Measurements from ENCODE around the gene ACTR10.
"Not testable (repeated sequence)": the region's sequence is repeated elsewhere in the genome, so short reads cannot be mapped to it uniquely, and the experiment has no call there.

ACTR10 gene

GRCh38 chr14:58227096-58227819 lies 27.3 kb downstream of the ACTR10 start:
- DNase-seq = no peak

- DNase-seq = peak in 1 of 2 donors; percentile 64
Observed at GRCh38 chr14:58238252-58239243, 38.6 kb downstream of the ACTR10 start.

GRCh38 chr14:58239244-58240195 lies 39.6 kb downstream of the ACTR10 start:
- peak; percentile 85 to 92 for DNase-seq

DNA sequence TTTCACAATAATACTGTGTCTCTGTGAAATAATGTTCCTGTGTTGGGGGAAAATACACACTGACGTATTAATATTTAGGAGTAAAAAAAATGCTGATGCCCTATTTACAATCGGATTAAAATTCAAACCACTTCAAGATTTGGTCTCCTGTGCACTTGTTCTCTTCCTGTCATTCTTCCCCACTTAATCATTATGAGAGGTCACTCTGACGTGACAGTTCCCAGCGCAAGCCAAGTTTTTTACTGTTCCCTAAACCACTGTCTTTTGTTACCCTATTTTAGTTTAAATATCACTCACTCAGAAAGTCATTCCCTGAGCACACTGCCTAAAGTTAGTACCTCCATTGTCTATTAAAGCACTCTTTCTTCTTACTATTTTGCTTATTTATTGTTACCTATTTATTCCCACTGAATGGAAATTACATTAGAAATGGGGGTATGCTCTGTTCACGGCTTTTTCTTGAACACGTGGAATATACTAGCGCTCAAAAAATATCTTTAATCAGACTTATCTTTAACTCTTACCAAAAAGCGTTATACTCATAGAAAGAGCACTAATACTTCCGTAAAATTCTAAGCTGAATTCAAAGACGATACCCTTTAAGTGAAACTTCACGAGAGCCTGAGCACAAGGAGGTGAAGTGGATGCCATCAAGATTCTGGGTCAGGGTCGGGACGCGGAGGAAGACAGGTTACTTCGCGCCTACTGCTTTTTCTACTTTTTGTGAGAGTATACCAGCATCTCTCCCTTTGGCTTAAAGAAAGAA lies 44.0 kb downstream of the ACTR10 start:
- peak in 1 of 2 donors; percentile 30 for DNase-seq

DNA sequence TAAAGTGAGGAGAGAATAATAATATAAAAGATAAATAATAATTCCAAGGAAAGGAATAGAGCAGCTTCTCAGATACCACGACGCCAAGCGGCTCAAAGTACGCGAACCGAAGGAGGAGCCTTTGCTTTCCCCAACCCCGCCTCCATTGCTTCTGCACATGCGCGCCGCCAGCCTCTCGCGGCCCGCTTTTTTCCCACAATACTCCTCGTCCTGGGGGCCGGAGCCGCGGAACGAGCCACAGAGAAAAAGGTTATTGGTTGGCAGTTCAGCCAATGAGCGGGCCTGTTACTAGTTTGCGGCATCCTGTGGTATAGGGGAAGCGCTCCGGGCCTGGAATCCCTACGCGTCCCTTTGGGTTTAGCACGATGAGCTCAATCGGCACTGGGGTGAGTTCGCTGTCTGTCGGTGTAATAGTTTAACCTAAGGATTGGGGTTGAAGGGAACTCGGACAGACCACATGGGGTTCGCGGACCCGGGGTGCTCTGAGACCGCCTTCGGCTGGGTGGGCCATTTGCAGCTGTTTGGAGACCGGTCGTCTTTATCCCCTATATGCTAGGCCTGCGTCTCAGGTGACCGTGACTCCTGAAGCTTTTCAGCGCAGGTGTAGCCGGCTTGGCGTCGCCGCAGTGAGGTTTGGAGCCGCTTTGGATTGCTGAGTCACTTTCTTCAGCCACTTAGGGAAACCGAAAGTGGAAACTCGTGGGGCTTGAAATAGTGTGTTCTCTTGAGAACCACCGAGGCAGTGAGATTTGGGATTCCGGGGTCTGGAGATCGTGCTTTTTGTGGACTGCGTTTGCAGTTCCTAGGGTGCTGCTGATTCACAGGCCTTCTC lies 44.8 kb downstream of the ACTR10 start, which contains the start of gene PSMA3:
Gene PSMA3 (plus strand): TSS at position 288 of the 832 bp plus-strand sequence. CDS start 78 bp downstream, at position 366.
- peak; percentile 98 to 99 for DNase-seq

DNA sequence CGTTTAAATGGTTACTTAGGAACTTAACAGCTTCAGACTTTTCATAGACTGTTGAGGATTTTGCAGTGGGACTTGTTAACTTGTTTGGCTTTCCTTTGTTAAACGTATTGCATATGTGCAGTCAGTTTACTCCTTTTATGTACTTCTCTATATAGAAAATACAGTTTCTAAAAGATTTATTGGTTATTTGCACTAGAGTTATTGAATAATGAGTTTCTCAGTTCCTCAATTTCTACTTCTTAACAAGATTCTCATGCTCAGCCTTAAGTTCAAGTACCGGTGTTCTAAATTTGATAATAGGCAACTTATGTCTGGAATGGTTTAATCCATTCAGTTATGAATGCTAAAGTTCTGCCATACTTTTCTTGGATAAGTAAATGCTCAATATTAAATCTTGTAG lies 45.6 kb downstream of the ACTR10 start:
- DNase-seq = peak in 1 of 2 donors; percentile 17

DNA sequence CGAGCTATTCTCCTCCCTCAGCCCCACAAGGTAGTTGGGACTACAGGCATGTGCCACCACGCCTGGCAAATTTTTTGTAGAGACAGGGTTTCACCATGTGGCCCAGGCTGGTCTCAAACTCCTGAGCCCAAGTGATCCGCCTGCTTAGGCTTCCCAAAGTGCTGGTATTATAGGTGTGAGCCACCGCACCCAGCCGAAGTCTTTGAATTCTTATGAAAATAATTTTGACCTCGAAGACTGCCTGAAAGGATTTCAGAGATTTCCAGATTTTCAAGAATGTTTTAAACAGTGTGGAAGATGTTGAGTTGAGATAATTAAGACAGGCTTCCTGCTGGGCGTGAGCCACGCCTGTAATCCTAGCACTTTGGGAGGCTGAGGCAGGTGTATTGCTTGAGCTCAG lies 49.7 kb downstream of the ACTR10 start:
- DNase-seq = no peak

- no peak for DNase-seq
Observed at GRCh38 chr14:58258156-58258555, 58.2 kb downstream of the ACTR10 start.

- not testable (repeated sequence) for DNase-seq
Observed at GRCh38 chr14:58262005-58262404, 62.1 kb downstream of the ACTR10 start.

DNA sequence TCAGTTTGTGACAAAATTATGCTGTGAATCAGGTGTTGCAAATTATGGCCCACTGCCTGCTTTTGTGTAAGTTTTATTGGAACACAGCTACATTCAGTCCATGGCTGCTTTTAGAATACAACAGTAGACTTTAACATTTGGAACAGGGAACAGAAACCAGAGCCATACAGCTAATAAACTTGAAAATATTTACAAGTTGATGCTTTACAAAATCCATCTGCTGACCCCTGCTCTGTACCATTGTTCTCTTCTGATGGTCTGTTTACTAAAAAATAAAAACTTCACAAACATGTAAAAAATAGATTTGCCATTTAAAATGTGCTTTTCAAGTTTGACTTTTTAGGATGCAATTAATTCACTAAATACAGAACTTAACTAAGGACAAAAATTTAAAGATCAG lies 65.5 kb downstream of the ACTR10 start:
- DNase-seq = no peak

- DNase-seq = no peak
Observed at GRCh38 chr14:58270628-58271027, 70.7 kb downstream of the ACTR10 start.

DNA sequence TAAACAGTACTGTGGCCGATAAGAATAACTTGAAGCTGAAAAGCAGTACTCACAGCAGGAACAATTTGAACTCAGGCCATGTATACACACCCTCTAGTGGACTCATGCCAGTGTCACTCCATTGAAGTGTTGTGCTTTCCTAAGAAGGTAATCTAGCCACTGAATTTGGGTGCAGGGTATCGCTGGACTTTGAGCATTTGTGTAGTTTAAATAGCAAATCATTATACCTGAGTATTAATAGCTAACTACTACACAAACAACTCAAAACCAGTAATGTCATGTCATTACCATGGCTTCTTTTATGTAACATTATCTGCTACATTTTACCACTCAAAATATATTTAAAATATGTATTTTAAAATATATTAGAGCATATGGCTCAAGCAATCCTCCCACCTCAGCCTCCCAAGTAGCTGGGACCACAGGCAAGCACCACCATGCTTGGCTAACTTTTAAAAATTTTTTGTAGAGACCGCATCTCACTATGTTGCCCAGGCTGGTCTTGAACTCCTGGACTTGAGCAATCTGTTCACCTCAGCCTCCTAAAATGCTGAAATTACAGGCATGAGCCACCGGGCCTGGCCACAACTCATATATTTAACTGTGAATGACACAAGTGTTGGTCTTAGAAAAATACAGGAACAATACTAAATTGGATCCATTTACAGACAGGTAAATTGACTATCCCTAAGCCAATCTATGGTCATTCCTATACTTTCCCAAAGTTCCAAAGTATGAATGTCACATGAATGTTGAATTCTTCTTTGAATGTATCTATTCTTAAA lies 72.8 kb downstream of the ACTR10 start:
- no peak for DNase-seq

DNA sequence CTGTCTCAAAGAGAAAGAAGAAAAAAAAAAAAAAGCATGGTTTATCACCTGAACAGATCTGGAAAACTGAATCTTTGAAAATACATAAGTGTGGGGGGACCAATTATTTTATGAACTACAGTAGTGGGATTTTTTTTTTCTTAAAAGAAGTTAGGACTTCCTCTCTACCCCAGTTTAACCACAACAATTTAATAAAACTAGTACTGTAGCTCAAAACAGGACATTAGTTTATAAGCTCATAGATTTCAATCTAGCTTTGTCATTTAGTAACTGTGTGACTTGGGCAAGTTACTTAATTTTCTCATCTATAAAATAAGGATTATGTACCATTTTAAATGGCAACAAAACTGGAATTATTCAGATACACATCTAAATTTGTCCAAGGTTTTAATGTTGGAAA lies 74.9 kb downstream of the ACTR10 start:
- no peak for DNase-seq

DNA sequence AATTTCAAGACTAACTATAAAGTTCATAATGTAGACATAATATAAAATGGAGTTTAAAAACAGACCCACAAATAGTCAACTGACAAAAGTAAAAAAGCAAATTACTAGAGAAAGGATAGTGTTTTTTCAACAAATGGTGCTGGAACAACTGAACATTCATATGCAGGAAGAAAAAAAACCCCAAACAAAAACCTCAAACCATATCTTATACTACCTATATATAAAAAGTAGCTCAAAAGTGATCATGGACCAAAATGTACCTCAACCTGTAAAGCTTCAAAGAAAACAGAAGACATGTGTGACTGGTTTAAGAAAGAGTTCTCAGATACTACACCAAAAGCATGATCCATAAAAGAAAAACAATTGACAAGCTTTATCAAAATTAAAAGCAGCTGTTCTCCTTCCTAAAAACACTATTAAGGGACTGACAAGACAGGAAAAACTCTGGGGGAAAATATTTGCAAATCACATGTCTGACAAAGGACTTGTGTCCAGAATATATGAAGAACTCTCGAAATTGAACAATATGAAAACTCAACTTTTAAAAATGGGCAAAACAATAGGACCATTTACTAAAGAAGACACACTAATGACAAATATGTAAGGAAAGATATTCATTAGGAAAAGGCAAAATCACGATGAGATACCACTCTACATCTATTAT lies 75.7 kb downstream of the ACTR10 start:
- DNase-seq = no peak

DNA sequence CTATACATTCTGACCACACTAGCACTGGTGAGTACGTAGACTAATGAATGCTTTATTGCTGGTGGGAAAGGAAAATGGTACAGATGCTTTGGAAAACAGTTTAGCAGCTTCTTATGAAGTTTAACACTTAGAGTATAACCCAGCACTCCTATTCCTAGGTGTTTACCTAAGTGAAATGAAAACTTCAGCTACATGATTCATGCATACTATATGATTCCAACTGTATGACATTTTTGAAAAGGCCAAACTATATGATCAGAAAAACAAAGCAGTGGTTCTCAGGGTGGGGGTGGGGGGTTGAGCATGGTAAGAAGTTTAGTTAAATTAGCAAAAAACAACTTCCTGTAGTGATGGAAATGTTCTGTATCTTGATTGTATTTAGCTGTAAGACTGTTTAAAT lies 76.3 kb downstream of the ACTR10 start:
- no peak for DNase-seq

- DNase-seq = no peak
Observed at GRCh38 chr14:58278177-58278576, 78.2 kb downstream of the ACTR10 start.

DNA sequence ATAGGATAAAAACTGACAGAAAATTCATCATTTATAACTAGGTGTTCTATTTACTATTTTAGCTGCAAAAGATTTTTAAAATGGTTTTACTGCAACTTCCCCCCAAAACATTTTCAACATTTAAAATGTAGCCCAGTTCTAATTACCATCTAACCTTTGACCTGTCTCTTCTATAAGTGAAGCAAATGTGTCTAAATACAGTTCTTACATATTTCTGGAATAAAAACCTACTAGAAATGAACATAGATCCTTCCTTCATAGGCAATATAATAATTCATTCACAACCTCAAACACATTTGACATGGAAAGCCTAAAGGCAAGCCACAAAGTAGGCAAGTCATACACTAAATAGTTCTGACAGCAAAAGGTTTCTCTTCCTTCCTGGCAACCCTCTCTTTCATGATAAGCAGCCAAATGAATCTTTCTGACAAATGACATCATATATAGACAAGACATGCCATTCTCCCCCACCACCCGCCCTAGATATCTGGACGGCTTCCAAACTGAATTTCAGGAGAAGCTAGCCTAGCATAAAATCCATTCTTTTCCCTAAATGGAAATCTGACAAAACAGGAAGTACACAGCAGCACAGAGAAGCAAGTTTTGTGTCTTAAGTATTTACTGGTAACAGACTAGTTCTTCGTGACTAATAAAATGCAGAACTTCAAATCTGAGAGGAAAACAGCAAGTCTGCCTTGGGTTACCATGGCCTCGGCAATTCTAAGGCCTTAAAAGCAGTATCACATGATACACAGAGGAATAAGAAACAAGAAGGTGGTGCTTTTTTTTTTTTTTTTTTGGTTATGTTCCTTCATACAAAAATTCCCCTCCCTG lies 81.2 kb downstream of the ACTR10 start:
- DNase-seq = peak; percentile 55 to 57

DNA sequence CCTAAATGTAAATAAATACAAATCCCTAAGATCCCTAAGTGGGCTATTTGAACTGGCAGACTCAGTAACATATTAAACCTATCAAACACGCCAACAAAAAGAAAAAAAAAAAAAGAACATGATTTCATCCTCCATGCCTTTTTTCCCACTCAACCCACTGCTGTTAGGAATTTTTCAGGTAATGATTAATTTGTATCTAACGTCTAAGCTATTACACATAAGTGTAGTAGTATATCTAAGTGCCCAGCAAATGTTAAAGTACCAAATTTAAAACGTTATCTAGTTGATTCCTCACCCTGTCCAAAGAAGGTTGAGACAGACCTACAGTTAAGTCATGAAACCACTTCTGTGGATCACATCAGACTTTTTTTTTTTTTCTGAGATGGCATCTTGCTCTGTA lies 82.0 kb downstream of the ACTR10 start:
- no peak for DNase-seq
